GM18873 (cell line): ENCODE results near the gene RAB11FIP3.

ENCODE experiments used
- ATAC-seq: cut with Tn5 transposase; IDR thresholded peaks from one replicate; pipeline ENCODE4 v1.9.1; 2021; ENCODE audit warnings: mild to moderate bottlenecking, moderate library complexity, moderate number of reproducible peaks; ENCODE audit not compliant: unreplicated experiment, low FRiP score

RAB11FIP3 gene

DNA sequence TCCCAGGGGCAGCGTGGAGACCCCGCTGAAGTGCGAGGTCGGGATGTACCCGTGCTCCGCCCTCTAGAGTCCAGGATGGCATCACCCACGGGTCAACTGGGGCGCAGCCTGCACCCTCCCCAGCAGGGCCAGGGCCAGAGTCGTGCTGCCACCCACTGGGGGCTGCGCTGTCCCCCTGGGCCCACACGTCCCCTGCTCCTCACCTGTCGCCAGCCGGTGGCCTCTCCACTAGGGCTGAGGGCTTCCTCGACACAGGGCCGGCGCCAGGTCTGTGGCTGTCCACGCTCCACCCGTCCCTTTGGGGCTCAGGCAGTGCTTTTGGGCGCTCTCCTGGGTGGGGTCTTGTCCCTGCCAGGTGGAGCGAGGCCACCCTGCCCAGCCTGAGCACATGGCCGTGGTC lies 123.1 kb downstream of the RAB11FIP3 start:
- ATAC-seq = no peak

DNA sequence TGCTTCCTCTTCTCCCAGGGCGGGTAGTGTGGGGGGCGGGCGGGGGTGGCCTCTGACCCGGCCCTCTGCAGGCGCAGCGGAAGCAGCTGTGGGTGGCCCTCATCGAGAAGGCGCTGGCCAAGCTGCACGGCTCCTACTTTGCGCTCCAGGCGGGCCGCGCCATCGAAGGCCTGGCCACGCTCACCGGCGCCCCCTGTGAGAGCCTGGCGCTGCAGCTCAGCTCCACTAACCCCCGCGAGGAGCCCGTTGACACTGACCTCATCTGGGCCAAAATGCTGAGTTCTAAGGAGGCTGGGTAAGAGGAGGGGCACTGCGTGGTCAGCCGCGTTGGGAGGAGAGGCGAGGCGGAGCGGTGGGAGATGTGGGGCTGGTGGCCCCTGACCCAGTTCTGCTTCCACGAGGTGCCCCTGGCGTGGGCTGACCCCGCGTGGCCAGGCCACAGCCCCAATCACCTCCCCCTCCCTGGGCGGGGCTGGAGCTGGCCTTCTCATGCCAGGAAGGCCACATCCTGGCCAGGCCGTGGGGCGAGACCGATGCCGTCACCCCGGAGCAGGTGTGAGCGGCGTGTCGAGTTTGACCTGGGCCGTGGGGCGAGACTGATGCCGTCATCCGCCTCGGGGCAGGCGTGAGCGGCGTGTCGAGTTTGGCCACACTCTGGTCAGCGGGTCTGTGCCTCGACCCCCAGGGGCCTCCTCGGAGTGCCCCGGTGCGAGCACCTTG lies 124.3 kb downstream of the RAB11FIP3 start:
- no peak for ATAC-seq

DNA sequence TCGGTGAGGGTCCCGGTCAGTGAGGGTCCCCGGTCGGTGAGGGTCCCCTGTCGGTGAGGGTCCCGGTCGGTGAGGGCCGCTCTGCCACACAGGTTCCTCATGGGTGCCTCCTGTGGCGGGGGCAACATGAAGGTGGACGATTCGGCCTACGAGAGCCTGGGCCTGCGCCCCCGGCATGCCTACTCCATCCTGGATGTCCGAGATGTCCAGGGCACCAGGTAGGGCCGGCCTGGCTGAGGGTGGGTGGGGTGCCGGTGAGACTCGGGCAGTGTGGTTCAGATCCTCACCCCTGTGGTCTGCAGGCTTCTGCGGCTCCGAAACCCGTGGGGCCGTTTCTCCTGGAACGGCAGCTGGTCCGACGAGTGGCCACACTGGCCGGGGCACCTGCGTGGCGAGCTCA lies 125.8 kb downstream of the RAB11FIP3 start:
- no peak for ATAC-seq

DNA sequence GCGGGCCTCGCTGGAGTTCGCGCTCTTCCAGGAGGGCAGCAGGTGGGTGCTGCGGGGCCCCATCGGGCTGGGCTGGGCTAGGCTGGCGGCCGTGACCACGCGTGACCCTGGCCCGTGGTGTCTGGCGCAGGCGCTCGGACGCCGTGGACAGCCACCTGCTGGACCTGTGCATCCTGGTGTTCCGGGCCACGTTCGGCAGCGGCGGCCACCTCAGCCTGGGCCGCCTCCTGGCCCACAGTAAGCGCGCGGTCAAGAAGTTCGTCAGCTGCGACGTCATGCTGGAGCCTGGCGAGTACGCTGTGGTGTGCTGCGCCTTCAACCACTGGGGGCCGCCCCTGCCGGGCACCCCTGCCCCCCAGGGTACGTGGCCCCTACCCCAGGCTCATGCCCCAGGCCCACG lies 126.7 kb downstream of the RAB11FIP3 start:
- ATAC-seq = no peak

DNA sequence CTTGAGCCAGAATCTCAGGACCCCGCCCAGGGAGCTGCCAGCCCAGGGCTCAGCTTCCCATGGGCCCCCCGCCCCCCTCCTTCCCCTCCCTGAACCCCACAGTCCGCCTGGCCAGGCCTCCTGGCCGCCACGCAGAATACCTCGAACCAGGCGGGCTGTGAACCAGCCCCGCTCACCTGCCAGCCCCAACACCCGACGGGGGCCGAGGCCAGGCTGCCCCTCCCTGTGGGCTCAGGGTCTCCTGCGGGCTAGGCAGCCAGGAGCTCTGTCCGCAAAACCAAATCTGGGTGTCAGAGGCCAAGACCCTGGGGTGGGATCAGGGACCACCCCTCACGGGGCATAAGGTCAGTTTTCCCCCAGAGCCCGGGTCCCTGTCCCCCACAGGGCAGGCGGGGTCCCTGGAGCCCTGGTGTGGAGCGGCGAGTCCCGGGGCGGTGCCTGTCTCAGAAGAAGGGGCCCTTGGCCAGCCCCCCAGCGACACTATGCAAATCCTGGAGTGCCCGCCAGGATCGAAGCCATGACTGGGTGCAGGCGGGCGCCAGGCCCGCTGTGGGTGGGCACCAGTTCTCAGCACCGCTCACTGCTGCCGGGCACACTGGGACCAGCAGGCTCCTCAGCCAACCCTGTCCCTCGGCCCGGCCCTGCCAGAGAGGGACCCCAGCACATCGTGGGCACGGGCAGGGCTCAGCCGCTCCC lies 128.3 kb downstream of the RAB11FIP3 start:
- ATAC-seq = no peak

DNA sequence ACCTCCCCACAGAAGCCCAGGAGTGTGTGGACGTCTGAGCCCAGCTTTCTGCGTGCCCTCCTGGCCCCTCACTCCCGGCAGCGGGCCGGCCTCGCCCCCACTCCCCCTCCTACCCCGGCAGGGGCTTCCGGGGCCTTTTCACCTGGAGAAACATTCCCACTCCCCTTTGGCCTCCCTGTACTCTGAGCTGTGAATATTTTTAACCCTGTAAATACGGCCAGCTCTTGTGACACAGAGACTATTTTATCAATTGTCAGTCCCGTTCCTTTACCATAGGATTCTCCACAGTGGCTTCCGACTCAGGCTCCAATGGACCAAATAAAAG lies 128.8 kb downstream of the RAB11FIP3 start:
- no peak for ATAC-seq

DNA sequence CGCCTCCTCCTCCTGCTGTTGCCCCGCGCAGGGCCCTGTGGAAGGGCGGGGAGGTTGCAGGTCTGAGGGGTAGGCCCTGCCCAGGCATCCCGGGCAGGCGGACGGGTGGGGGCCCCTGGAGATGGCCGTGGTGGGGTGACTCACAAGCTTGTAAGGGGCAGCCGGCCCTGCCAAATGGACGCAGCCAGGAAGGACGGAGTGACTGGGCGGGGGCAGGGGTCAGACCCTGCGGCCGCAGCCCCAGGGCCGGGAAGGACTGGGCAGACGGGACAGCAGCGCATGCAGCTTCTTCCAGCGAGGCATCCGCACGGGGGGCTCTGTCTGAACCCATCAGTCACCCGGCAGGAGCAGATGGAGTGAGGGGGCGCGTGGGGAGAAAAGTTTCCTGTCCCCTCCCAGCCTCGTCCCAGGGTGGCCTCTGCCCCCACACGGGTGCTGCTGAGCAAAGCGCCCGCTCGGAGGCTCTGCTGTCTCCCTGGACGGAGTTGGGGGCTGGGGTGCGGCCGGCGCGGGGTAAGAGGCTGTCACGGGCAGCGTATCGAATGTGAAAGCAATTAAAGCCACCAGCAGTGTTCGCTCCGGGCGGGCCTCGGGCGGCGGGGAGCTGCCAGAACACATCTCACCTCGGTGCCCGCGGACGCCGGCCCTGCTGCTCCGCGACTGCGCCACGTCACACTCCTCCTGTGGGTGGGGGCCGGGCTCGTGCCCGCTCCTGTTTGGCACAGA lies 129.4 kb downstream of the RAB11FIP3 start:
- no peak for ATAC-seq

DNA sequence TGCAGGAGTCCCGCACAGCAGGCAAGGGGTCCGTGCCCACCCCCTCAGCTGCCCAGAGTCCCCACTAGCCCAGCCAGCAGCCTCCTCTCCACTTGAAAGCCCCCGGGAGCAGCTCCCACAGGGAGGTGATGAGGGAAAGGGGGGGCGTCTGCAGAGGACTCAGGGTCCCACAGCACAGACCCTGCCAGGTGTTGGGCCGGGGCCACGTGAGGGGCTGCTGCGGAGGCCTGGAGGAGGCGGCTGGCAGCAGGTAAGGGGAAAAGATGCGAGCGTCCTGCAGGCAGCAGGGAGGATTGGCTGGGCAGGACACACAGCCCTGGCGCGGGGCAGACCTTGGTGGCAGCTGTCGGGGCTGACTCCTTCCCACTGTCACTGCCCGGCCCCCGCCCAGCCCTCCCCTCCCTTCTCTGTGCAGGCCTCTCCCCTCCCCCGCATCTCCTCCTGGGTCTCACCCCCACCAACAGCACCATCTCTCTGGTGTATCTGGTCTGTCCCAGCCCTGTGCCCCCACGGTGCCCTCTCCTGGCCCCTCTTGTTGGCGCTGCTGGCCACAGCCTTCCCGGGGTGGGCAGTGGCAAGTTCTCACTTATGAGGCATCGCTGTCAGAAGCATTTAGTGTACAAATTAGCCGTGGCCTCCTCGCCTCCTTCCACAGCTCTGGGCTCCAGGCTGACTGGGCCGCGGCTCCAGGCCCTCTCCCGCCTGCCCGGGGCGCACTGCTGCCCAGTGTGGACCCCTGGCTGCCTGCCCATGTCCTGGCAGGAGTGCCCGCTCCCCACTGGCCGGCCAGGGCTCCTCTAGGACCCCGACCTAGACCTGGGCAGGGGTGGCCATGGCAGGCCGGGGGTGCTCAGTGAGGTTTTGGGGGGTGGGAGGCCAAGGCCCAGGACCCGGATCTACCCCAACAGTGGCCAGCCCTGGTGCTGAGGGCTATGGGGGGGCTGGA lies 130.4 kb downstream of the RAB11FIP3 start:
- ATAC-seq = no peak

DNA sequence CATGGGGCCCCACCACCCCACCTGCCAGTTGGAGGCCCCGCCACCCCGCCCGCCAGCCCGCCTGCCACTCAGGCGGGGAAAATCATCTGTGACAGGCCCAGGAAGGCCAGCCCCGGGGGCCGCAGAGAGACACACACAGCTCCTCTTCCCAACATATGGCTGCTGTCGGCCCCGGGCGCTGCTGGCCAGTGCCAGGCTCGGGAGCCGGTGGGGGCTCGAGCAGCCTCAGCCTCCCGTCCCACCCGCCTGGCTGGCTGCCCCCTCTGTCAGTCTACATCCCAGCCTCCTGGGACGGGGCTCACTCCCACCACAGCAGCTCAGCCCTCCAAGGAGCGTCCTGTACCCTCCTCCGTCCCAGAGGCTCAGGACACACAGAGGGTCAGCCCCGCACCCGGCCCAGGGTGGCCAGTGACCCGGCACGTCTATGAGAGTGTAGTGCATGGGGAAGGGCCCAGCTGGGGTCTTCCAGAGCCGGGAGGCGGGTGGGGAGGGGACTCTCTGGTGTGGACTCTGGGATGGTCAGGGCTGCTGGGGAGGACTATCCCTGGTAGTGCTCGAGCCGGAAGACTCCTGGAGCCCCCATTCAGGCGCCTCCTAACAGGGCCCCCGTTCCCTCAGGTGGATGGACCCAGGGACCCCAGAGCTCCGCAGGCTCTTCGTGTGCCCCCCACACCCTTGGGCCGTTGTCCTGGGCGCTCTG lies 131.2 kb downstream of the RAB11FIP3 start:
- no peak for ATAC-seq

DNA sequence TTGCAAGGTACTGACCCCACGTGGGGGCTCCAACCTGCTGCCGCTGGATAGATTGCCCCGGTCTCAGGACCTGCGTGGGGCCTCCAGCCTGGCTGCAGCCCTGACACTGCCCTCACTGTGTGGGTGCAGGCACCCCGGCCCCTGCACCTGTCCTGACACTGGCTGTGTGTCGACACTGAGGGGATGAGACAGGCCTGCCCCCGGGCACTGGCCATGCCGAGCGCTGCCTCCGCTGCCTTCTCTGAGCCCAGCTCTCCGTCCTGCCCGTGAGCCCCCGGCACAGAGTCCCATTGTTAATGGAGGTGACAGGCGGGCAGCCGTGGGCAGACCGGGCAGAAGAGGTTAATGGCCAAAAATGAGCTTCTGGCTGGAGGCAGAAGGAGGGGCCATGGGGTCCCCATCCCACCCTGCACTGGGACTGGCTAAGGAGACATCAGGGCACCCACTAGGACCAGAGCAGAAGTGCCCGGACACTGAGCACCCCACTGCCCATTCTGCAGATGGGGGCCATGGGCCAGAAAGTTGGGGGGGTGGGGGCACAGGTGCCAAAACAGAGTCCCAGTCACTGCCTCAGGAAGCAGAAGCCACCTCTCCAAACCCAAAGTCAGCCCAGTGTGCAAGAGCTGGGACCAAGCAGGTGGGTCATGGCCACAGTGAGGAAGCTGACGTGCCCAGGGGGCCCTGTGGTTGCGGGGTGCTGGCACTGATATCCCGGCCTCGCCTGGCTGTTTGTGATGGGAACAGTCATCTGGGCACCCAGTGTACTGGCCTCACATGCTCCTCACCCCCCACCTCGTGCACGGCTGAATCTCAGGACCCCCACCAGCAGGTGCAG lies 132.2 kb downstream of the RAB11FIP3 start:
- no peak for ATAC-seq

DNA sequence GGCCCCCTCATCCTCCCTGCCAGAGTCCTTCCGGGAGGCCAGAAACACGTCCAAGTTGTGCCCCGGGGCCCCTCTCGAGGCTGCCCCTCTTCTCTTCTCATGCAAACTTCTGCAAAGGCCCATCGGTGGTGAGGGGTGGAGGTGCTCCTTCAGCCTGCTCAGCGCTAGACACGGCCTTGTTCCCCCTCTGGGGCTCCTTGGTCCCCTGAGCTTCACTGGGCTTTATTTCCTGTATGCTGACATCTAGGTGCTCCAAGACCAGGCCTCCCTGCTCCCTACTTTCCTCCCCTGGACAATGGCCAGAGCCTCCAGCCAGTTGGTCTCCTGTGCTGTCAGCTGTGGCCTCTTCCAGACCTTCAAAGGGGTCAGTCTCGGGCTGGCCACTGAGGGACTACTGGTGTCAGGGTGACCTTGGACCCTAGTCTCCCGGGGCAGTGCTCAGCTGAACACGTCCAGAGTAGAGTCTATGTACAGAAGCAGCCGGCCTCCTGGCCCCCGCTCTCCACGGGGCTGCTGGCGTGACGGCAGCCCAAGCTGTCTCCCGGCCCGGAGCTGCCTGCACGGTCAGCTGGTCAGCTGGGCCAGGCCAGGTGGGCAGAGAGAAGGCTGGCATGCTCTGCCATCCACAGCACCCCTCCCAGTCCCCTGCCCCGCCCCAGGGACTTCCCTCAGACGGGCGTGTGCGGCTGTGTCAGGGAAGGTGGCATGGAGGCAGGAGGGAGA lies 133.0 kb downstream of the RAB11FIP3 start:
- ATAC-seq = no peak

DNA sequence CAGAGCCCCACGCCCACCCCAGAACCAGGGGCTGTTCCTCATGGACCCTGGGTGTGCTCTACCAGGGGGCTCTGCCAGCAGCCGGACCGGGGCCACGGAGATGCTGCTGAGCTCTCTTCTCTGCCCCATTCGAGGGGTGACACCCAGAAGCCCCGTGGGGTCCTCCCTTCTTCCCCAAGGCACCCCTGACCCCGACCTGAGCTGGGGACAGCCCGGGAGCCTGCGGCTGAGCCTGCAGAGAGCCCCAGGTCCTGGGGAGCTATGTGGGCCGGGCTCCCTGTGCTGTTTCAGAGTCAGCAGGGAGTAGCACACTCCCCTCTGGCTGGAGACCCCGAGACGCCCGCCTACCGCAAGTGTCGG lies 133.6 kb downstream of the RAB11FIP3 start:
- ATAC-seq = no peak

DNA sequence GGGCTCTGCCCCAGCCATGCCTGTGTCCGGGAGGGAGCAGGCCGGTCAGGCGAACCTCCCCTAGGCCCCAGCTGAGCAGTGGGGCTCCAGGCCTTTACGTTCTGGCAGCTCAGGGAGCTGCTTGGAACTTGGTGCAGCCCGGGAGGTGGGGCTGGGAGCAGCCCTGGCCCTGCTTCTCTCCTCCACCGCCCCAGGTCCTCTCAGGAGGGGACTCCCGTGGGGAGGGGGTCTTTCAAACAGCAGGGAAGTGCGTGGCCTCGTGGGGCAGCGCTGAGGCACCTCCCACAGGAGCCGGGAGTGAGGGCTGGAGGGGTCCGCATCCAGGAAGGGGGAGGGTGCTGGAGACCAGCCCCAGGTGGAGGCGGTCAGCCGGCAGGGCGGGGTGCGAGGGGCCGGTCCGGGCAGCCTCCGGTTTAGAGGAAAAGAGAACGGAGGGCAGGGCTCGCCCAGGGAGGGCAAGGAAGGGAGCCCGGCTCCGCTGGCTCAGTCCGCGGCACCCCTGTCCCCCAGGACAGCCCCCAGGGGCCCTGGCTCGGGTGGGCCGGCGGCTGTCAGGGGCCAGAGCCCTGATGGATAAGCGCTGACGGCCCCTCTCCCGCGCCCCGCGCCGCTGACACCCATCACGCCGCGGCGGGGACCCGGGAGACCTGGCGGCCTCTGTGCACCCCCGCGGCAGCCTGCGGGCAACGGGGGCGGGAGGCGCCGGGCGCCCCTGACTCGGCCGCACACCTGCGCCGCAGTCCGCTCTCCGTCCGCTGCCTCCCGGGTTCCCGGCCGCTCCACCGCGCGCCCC lies 134.2 kb downstream of the RAB11FIP3 start:
- no peak for ATAC-seq

DNA sequence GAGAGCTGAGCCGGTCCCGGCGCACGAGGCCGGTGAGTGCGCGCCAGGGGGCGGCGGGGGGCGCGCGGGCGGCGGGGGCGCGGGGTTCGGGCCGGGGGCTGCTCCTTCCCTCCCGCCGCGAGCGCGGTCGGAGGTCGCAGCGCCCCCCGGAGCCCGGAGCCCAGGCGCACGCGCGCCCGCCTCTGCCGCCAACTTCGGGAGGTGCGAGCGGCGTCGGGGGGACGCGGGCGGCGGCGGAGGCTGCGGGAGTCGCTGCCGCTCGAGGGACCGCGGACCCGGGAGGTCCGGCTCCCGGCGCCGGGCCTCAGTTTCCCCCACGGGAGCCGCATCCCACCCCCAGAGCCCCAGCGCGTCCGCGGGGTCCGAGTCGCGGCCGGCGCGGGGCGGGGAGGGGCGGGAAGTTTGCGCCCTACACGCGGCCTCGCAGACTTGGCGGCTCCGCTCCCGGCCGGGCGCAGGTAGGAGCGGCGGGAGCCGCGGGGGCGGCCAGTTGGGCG lies 134.8 kb downstream of the RAB11FIP3 start, which contains the start of gene PRR35:
PRR35 (plus strand) TSS at position 191 of the 497 bp plus-strand sequence. CDS start 2,901 bp downstream, outside the sequence.
- no peak for ATAC-seq

DNA sequence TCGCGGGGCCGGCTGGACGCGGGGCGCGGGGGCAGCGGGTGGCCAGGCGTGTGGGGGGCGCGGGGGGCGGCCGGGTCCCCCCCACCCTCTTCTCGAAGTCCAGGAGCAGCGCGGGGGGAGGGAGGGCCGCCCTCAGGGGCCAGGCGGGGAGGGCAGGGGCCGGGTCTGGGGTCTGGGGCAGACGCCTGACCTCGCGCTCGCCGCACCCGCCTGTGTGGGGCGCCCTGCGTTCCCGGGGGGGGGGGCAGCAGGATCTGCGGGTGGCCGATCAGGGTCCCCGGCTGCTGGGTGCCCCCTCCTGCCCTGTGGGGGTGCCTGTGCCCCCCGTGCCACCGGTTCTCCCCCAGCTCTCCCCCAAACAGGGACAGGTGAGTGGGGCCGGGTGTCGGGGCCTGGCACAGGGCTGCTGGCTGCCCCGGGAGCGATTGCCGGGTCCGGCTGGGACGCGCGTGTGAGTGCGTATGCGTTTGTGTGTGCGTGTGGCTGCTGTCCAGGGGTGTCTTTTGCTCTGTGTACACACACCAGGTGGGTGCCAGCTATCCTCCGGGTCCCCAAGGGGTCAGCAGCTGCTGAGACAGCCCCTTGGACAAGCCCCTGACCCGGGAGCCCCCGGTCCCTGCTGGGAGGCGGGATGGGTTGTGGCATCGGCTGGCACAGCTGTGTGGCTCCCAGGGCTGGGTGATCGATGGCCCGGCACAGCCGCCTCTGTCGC lies 135.4 kb downstream of the RAB11FIP3 start:
- no peak for ATAC-seq

DNA sequence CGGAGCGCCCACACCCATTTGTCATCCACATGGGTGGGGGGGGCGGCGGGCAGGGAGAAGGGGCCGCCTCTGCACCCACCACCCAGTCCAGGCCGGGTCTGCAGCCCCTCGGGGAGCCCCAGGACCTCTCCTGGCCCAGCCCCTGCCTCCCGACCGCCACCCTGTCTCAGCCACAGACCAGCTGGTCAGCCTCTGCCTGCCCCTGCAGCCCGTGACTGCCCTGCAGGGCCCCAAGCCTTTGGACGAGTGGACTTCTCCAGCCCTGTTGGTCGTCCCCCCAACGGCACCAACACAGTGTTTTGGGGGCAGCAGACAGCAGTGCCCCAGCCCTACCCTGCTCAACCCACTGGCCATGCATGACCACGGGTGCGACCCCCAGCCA lies 136.0 kb downstream of the RAB11FIP3 start:
- no peak for ATAC-seq
